H9 (cell line): Measurements from ENCODE around the gene TMEM108. TPM values are rescaled to one million over a fixed set of nuclear protein-coding genes. Genes with fewer than 3 reads are reported as not detected.

Experiments used
- DNase-seq: peaks from one replicate; pipeline ENCODE4 v3.0.0-alpha.2; 2017
- H2AFZ ChIP-seq: one replicate; pipeline ENCODE4 v1.6.1; 2013; ENCODE audit warnings: mild to moderate bottlenecking, low read length, control low read depth, moderate library complexity
- H2AK5ac ChIP-seq: 2 replicates; pipeline ENCODE4 v1.6.1; 2013; ENCODE audit warnings: low read length, control low read depth, mixed read lengths; ENCODE audit not compliant: insufficient read length
- H2BK120ac ChIP-seq: one replicate; pipeline ENCODE4 v1.6.1; 2013; ENCODE audit warnings: low read depth, mild to moderate bottlenecking, low read length, control low read depth, inconsistent platforms; ENCODE audit not compliant: poor library complexity, severe bottlenecking
- H2BK12ac ChIP-seq: 2 replicates; pipeline ENCODE4 v1.6.1; 2013; ENCODE audit warnings: low read length, control low read depth, mixed read lengths, low read depth; ENCODE audit not compliant: insufficient read length
- H2BK15ac ChIP-seq: 2 replicates; pipeline ENCODE4 v1.6.1; 2013; ENCODE audit warnings: low read depth, low read length, control low read depth
- H2BK20ac ChIP-seq: one replicate; pipeline ENCODE4 v1.6.1; 2013; ENCODE audit warnings: low read depth, mild to moderate bottlenecking, low read length, control low read depth, inconsistent platforms; ENCODE audit not compliant: poor library complexity, severe bottlenecking
- H2BK5ac ChIP-seq: 2 replicates; pipeline ENCODE4 v1.6.1; 2013; ENCODE audit warnings: low read length, control low read depth, mixed read lengths; ENCODE audit not compliant: insufficient read length
- H3K14ac ChIP-seq: 2 replicates; pipeline ENCODE4 v1.6.1; 2013; ENCODE audit warnings: low read length, control low read depth; ENCODE audit not compliant: insufficient read depth
- H3K18ac ChIP-seq: 2 replicates; pipeline ENCODE4 v1.6.1; 2013; ENCODE audit warnings: low read depth, mild to moderate bottlenecking, mixed read lengths, low read length, control low read depth; ENCODE audit not compliant: insufficient read length
- H3K23ac ChIP-seq: 2 replicates; pipeline ENCODE4 v1.6.1; 2013; ENCODE audit warnings: low read length, control low read depth, mixed read lengths, low read depth; ENCODE audit not compliant: insufficient read length
- H3K23me2 ChIP-seq: 2 replicates; pipeline ENCODE4 v1.6.1; 2013; ENCODE audit warnings: low read depth, mild to moderate bottlenecking, mixed read lengths, low read length, control low read depth; ENCODE audit not compliant: insufficient read length, poor library complexity, severe bottlenecking
- H3K27ac ChIP-seq: 2 replicates; pipeline ENCODE4 v1.5.1; 2013; ENCODE audit warnings: low read length, control low read depth, mixed read lengths, low read depth; ENCODE audit not compliant: insufficient read length
- H3K27me3 ChIP-seq: 2 replicates; pipeline ENCODE4 v1.6.1; 2013; ENCODE audit warnings: low read length, control low read depth, inconsistent platforms; ENCODE audit not compliant: insufficient read depth
- H3K4ac ChIP-seq: 2 replicates; pipeline ENCODE4 v1.6.1; 2013; ENCODE audit warnings: low read depth, mild to moderate bottlenecking, control low read depth, inconsistent platforms, low read length, moderate library complexity
- H3K4me1 ChIP-seq: 2 replicates; pipeline ENCODE4 v1.6.1; 2013; ENCODE audit warnings: low read length, control low read depth, inconsistent platforms; ENCODE audit not compliant: insufficient read depth
- H3K4me2 ChIP-seq: 2 replicates; pipeline ENCODE4 v1.6.1; 2013; ENCODE audit warnings: low read length, control low read depth, mixed read lengths; ENCODE audit not compliant: insufficient read length, insufficient read depth
- H3K56ac ChIP-seq: 2 replicates; pipeline ENCODE4 v1.6.1; 2013; ENCODE audit warnings: low read depth, mild to moderate bottlenecking, mixed read lengths, low read length, control low read depth; ENCODE audit not compliant: insufficient read length
- H3K79me1 ChIP-seq: 2 replicates; pipeline ENCODE4 v1.6.1; 2013; ENCODE audit warnings: low read depth, mild to moderate bottlenecking, moderate library complexity, low read length, control low read depth, inconsistent platforms; ENCODE audit not compliant: insufficient read depth, poor library complexity, severe bottlenecking
- H3K79me2 ChIP-seq: 2 replicates; pipeline ENCODE4 v1.6.1; 2013; ENCODE audit warnings: low read length, control low read depth, inconsistent platforms; ENCODE audit not compliant: insufficient read depth
- H3K9ac ChIP-seq: 2 replicates; pipeline ENCODE4 v1.6.1; 2013; ENCODE audit warnings: low read length, control low read depth, mixed read lengths; ENCODE audit not compliant: insufficient read length; ENCODE audit errors: extremely low read depth
- H3K9me3 ChIP-seq: one replicate; pipeline ENCODE4 v1.6.1; 2013; ENCODE audit warnings: low read depth, low read length, inconsistent platforms; ENCODE audit not compliant: control insufficient read depth
- H3T11ph ChIP-seq: one replicate; pipeline ENCODE4 v1.6.1; 2013; ENCODE audit warnings: mild to moderate bottlenecking, low read length, control low read depth, inconsistent platforms
- H4K20me1 ChIP-seq: one replicate; pipeline ENCODE4 v1.6.1; 2013; ENCODE audit not compliant: control insufficient read depth, insufficient read length, insufficient read depth
- H4K5ac ChIP-seq: 2 replicates; pipeline ENCODE4 v1.6.1; 2013; ENCODE audit warnings: low read depth, mild to moderate bottlenecking, mixed read lengths, low read length, control low read depth; ENCODE audit not compliant: insufficient read length
- H4K8ac ChIP-seq: replicated peaks from 2 replicates; pipeline ENCODE4 v1.6.1; 2013; ENCODE audit warnings: low read length, control low read depth, mixed read lengths, low read depth; ENCODE audit not compliant: insufficient read length
- H4K91ac ChIP-seq: 2 replicates; pipeline ENCODE4 v1.6.1; 2013; ENCODE audit warnings: low read depth, mild to moderate bottlenecking, moderate library complexity, mixed read lengths, low read length, control low read depth; ENCODE audit not compliant: insufficient read length
- H3K27ac Mint-ChIP-seq, 3 experiments: 2 replicates in 2 of 3; 3 replicates in 1 of 3; pipeline ENCODE4 v1.8.0; 2020 to 2021; ENCODE audit warnings: mixed read lengths in 3 of 3, mild to moderate bottlenecking in 1 of 3, moderate library complexity in 1 of 3
- H3K27me3 Mint-ChIP-seq: 2 replicates; pipeline ENCODE4 v1.8.0; 2021; ENCODE audit warnings: low read depth, mild to moderate bottlenecking, moderate library complexity, mixed read lengths
- H3K36me3 Mint-ChIP-seq, 3 experiments: 2 replicates in 2 of 3; 3 replicates in 1 of 3; pipeline ENCODE4 v1.8.0; 2020 to 2021; ENCODE audit warnings: low read depth in 3 of 3, mixed read lengths in 3 of 3; ENCODE audit not compliant: insufficient read depth in 1 of 3
- H3K4me1 Mint-ChIP-seq, 2 experiments: 2 replicates each; pipeline ENCODE4 v1.8.0; 2020; ENCODE audit warnings: mixed read lengths in 2 of 2
- H3K4me3 Mint-ChIP-seq, 2 experiments: 2 replicates in 1 of 2; 3 replicates in 1 of 2; pipeline ENCODE4 v1.8.0; 2020 to 2021; ENCODE audit warnings: mild to moderate bottlenecking in 2 of 2, mixed read lengths in 2 of 2, moderate library complexity in 1 of 2
- H3K9me3 Mint-ChIP-seq, 2 experiments: 2 replicates in 1 of 2; 3 replicates in 1 of 2; pipeline ENCODE4 v1.8.0; 2020; ENCODE audit warnings: mild to moderate bottlenecking in 2 of 2, mixed read lengths in 2 of 2, moderate library complexity in 1 of 2
- WGBS: extraction: QIAGEN DNeasy Blood & Tissue Kit; methylation state at CpG from one replicate; pipeline ENCODE4 v1.1.7; 2013; ENCODE audit warnings: missing lambda C conversion rate, low lambda C conversion rate, mixed read lengths; ENCODE audit not compliant: insufficient read length; ENCODE audit errors: extremely low coverage; 5-methylcytosine and 5-hydroxymethylcytosine counted together
- total RNA-seq: library from RNA; stranded (reverse); gene quantifications from 2 replicates; pipeline ENCODE4 v1.2.1, GENCODE V29; 2021
- TF ChIP-seq, protein P1 (sequence below): fragments of 200-600 bp; sonication (generic); conservative IDR thresholded peaks from 3 replicates; pipeline ENCODE4 v1.8.0; 2021; ENCODE audit warnings: antibody characterized with exemption, mild to moderate bottlenecking

TMEM108 gene
- total RNA-seq, 1 experiment from 2014 or later, result 5.0 TPM

DNA sequence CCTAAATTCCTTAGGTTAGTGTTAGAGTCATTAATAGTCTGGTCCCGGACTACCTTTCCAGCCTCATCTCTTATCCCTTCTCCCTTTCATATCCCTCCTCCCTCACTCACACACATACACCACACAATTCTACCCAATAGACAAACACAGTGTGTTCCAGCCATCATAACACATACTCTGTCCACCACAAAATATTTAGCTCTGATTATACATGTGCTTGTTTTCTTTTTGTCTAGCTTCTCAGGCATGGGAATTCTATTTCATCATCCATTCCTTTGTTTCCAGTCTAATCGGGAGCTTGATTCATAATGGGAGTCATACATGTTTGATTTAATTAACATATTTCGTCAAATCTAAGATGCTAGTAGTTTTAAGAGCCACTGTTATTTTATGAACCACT, 199.8 kb downstream of the TMEM108 start:
- no peak overlapping the region for H3K27ac Mint-ChIP-seq
- Histone ChIP-seq H2BK15ac (no peak overlapping the region), H2BK120ac (no peak overlapping the region), H2AK5ac (no peak overlapping the region), H3T11ph (no peak overlapping the region), H4K5ac (no peak overlapping the region), H3K4me2 (no peak overlapping the region), H3K4ac (no peak overlapping the region), H3K4me1 (no peaks in the 10 kb centered on the region; the same call in 1 of the 2 replicates), H2AFZ (no peak overlapping the region), H3K14ac (no peak overlapping the region), H2BK5ac (no peak overlapping the region), H3K18ac (no peak overlapping the region), H3K9ac (no peak overlapping the region), H2BK20ac (no peak overlapping the region), H4K8ac (no peak overlapping the region), H3K79me2 (no peaks in the 10 kb centered on the region), H4K91ac (no peak overlapping the region), H3K9me3 (no peaks in the 10 kb centered on the region), H3K23ac (no peak overlapping the region), H3K27ac (no peak overlapping the region), H3K27me3 (no peaks in the 10 kb centered on the region), H3K56ac (no peak overlapping the region), H3K23me2 (no peaks in the 10 kb centered on the region), H3K79me1 (no peaks in the 10 kb centered on the region), H4K20me1 (no peaks in the 10 kb centered on the region), H2BK12ac (no peak overlapping the region)
- no peak overlapping the region for H3K4me3 Mint-ChIP-seq
- H3K36me3 Mint-ChIP-seq, result peaks cover 0 to 4% (median 2%) of the 10 kb centered on the region in 3 experiments; a peak in 4 of 7 replicates
- TF ChIP-seq, protein P1, sequence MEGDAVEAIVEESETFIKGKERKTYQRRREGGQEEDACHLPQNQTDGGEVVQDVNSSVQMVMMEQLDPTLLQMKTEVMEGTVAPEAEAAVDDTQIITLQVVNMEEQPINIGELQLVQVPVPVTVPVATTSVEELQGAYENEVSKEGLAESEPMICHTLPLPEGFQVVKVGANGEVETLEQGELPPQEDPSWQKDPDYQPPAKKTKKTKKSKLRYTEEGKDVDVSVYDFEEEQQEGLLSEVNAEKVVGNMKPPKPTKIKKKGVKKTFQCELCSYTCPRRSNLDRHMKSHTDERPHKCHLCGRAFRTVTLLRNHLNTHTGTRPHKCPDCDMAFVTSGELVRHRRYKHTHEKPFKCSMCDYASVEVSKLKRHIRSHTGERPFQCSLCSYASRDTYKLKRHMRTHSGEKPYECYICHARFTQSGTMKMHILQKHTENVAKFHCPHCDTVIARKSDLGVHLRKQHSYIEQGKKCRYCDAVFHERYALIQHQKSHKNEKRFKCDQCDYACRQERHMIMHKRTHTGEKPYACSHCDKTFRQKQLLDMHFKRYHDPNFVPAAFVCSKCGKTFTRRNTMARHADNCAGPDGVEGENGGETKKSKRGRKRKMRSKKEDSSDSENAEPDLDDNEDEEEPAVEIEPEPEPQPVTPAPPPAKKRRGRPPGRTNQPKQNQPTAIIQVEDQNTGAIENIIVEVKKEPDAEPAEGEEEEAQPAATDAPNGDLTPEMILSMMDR, result no peak
- H3K27me3 Mint-ChIP-seq, result no peaks in the 10 kb centered on the region
- no peak for DNase-seq
- H3K4me1 Mint-ChIP-seq, result peaks cover 0 to 5% of the 10 kb centered on the region in 2 experiments; a peak in 1 of 4 replicates
- WGBS, result no CpG with 5 or more reads among the region's 3 CpGs
- peaks cover 0 to 2% of the 10 kb centered on the region in 2 experiments; a peak in 2 of 5 replicates for H3K9me3 Mint-ChIP-seq
